Measurements from ENCODE around the gene MPHOSPH8.
"Not testable (repeated sequence)": the region's sequence is repeated elsewhere in the genome, so short reads cannot be mapped to it uniquely, and the experiment has no call there.

MPHOSPH8 gene

DNA sequence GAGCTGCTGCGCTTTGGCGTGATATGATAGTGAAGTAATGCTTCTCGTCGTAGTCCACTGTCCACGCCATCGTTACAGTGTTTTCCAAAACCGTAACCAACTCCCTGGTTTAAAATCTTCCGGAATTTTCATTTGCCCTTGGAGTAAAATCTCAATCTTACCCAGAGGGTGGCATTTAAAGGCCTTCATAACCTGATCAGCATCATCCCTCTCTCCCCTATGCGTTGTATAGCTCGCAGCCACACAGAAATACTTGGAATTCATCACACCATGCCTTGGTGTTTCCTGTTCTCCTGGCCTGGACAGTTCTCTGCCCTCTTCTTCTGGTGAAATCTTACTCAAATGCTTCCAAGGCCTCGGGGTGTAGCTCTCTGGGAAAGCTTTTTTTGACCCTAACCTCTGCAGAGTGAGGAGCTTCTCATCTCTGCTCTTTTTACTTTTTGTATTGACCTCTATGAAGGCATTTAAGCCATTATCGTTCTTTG, 839 bp downstream of the MPHOSPH8 start:
- DNase-seq (ENCODE audit: low read depth in 2 of 2) = no peak

DNA sequence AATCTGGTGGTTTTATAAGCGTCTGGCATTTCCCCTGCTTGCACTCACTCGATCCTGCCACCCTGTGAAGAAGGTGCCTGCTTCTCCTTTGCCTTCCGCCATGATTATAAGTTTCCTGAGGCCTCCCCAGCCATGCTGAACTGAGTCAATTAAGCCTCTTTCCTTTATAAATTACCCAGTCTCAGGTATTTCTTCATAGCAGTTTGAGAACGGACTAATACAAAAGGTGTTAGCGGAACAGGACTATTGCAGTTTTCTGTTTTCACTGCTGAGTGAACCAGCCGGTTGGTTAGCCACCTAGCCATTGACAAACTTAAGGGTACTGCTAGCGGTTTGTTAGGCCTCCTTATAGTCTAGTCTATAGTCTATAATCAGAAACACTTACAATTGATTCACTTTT, 2.5 kb downstream of the MPHOSPH8 start:
- DNase-seq (ENCODE audit: low read depth in 2 of 2) = not testable (repeated sequence)

DNA sequence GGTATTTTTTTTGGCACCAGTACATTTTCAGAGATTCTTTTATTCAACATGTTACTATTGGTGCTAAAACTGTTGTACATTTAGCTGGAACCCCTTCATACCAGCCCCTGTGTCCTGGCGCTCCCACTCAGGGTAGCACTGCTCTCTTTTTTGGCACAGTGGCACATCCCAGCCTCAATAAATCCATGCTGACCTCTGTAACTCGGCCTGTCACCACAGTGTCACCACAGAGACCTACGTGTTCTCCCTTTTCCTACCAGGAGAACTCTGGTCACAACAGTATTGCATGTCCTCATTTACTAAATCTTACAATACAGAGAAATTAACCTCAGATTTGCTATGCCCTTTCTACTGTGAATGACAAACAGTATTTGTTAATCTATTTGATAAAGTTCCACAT, 10.2 kb downstream of the MPHOSPH8 start:
- DNase-seq (ENCODE audit: low read depth in 2 of 2) = no peak

DNA sequence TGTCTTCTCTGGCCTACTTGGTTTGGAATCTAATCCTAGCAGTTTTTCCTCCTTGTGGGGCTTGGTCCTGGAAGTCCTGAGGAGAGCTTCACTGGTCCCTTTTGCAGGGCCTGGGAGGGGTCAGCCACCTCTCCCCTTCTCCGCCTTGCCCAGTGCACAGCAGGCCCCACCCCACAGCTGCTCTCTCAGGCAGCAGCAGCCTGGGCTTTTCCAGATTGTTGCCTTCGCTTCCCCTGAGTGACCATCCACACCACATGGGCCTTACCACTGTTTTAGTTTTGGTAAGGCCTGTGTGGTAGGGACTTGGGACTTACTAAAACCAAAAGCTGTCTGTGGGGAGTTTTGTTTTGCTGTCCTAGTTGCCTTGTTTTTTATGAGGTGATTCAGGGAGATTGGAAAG, 11.5 kb downstream of the MPHOSPH8 start:
- DNase-seq (ENCODE audit: low read depth in 2 of 2) = no peak

GRCh38 chr13:19646063-19646462, 12.6 kb downstream of the MPHOSPH8 start:
- no peak for DNase-seq (ENCODE audit: low read depth in 2 of 2)

DNA sequence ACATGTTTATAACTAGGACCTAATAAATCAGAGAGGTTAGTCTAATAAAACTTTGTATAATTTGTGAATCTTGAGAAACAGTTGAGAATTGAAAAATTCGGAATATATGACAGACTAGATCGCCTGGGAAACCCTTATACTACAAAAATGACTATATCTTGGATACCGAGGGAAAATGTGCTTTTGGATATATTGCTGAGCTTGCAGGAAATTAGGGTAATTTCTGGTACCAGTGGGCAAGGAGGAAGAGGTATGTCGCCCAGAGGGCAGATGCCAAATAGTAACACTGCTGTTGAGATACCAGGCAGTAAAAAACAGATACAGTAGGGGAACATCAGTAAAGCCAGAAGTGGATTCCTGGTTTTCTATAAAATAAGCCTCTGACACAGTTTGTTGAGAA, 17.3 kb downstream of the MPHOSPH8 start:
- DNase-seq (ENCODE audit: low read depth in 2 of 2) = no peak

DNA sequence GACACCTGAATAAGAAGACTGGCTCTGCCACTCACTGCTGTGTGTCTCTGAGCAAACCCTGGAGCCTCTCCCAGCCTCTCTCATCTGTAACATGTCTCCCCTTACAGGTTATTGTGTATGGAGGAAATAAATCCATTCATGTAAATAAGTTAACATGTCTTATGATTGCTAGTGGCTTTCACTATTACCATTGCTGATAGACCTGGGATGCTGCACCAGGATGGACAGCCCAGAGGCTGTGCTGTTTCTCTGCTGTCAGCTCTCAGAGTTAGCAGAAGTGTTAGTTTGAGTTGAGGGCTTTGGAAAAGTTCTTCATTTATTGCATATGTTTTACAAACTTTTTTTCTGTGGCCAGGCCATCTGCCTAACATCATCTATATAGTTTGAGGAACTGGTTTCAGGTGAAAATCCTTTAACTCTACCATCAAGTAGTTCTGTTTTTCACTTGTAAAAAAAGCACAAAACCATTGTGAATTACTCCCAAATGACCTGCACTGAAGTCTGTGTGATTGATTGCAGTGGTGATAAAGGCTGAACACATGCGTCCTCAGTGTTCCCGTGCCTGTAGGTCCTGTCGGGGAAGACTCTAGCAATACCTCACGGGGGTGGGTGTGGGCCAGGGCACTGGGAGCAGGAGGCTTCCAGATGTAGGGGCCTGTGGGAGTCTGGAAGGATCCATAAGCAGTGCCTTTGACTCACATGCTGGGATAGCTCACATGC, 24.6 kb downstream of the MPHOSPH8 start:
- DNase-seq (ENCODE audit: low read depth in 2 of 2) = no peak

- no peak for DNase-seq (ENCODE audit: low read depth in 2 of 2)
Measured at GRCh38 chr13:19658831-19659230, 25.4 kb downstream of the MPHOSPH8 start.

DNA sequence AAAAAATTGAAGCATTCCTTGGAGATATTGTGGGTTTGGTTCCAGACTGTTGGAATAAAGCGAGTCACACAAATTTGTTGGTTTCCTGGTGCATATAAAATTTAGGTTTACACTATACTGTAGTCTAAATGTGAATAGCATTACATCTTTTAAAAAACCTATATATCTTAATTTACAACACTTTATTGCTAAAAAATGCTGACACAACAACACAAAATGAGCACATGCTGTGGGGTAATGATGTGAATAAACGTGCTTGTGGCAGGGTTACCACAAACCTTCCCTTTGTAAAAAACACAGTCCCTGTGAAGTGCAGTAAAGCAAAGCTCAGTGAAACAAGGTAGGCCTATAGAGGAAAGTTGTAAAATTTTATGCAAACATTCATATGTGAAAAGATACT, 27.7 kb downstream of the MPHOSPH8 start:
- DNase-seq (ENCODE audit: low read depth in 2 of 2) = no peak

DNA sequence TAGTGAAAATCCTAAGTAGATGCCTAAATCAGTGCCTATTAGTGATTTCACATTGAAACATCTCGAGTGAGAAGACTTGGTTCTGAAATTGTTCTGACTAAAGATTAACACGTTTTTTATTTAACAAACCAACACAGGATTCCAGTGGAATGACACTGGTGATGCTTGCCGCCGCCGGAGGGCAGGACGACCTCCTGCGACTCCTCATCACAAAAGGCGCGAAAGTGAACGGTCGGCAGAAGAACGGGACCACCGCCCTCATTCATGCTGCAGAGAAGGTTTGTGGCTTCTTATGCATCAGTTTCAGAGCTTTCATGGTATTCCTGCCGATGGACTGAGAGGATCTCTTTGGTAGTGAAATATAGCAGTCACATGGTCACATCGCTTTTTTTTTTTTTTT, 28.1 kb downstream of the MPHOSPH8 start:
- no peak for DNase-seq (ENCODE audit: low read depth in 2 of 2)

DNA sequence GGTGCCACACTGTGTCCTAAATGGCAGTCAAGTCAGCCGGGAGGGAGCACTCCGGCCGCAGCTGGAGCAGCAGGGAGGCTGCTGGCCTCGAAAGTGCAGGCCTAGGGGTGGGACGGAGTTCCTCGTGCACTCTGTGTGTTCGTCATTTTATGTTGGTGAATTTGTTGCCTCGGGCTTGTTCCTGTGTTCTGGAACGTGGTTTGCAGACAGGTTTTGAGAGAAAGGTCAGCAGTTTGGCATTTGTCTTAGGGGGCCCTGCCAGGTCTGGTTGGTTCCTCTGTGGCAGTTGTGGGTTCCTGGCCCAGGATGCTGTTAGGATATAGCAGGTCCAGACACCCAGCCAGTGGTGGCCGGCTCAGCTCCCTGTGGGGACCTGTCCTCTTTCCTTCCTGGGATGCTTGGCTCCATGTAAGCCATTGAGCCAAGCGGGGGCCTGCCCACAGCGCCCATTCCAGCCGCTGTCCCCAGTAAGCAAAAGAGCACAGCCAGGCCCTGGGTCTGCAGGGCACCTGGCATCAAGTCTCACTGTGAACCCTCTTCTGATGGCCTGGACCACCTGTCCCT, 30.0 kb downstream of the MPHOSPH8 start:
- no peak for DNase-seq (ENCODE audit: low read depth in 2 of 2)

GRCh38 chr13:19664481-19665230, 31.2 kb downstream of the MPHOSPH8 start:
- no peak for DNase-seq (ENCODE audit: low read depth in 2 of 2)

DNA sequence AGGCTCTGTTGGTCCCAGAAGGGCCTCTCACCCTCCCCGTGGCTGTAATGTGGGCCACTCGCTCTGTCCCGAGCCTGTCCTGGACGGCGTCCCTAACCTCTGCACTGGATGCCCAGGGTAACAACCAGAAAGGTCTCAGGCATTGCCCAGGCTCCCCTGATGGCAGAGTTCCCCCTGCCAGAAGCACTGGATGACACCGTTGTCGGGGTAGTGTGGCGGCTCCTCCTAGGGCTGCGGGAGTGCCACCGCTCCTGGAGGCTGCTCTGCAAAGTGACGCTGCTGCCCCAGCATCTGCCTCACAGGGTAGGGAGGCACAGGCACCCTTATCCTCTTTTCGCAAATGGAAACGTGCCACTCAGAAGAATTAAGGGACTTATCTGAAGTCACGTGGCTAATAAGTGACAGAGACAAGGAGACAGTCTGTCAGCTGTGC, 32.0 kb downstream of the MPHOSPH8 start:
- no peak for DNase-seq (ENCODE audit: low read depth in 2 of 2)

- no peak for DNase-seq (ENCODE audit: low read depth in 2 of 2)
Measured at GRCh38 chr13:19668778-19669177, 35.3 kb downstream of the MPHOSPH8 start.

DNA sequence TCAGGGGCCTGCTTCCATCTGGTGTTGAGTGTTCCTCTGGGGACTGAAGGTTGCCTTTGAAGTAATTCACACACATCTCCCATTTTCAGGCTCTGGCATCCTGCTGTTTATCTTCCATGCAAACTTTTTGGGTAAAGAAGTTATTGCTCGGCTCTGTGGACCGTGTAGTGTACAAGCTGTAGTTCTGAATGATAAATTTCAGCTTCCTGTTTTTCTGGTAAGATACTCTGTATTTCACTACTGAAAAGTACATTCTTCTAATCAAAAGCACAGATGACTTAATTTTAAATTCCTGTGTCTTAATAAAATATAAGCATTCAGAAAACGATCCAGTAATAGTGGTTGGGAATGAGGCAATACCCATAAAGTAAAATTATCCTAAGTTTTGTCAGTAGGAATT, 36.7 kb downstream of the MPHOSPH8 start:
- no peak for DNase-seq (ENCODE audit: low read depth in 2 of 2)

DNA sequence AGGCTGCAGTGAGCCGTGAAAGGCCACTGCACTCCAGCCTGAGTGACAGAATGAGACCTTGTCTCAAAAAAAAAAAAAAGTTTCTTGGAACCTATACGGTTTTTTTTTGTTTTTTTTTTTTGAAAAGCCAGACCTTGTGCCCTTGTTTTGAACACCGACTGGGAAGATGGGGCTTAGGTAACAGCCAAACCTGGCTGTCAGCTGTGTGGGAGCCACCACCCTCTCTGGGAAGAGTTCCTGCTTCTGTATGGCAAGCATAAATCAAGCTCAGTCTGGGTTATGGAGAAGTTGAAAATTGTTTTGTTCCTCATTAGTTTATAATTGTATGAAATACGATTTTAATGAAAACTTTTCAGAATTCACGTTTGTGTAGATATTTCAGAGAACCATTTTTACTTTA, 39.5 kb downstream of the MPHOSPH8 start:
- no peak for DNase-seq (ENCODE audit: low read depth in 2 of 2)

GRCh38 chr13:19673473-19674430, 40.3 kb downstream of the MPHOSPH8 start:
- no peak for DNase-seq (ENCODE audit: low read depth in 2 of 2)

DNA sequence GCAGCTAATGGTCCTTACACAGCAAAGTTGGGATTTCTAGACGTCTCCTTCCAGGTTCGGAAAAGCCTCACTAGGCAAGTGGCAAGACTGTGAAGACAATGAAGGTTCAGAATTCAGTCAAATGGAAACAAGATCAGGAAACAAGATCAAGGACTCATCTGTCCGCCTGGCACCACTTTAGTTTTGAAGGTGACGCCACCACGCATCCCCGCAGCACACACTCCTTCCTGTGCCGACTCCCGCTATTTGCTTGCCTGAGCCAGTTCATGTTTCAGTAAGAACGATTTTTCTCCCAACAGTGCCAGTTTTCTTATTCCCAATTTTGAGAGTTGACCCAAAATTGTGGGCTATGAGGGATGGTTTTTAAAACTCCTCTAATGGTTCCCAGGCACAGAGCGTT, 41.4 kb downstream of the MPHOSPH8 start:
- no peak for DNase-seq (ENCODE audit: low read depth in 2 of 2)

- no peak for DNase-seq (ENCODE audit: low read depth in 2 of 2)
Measured at GRCh38 chr13:19676168-19676567, 42.7 kb downstream of the MPHOSPH8 start.

DNA sequence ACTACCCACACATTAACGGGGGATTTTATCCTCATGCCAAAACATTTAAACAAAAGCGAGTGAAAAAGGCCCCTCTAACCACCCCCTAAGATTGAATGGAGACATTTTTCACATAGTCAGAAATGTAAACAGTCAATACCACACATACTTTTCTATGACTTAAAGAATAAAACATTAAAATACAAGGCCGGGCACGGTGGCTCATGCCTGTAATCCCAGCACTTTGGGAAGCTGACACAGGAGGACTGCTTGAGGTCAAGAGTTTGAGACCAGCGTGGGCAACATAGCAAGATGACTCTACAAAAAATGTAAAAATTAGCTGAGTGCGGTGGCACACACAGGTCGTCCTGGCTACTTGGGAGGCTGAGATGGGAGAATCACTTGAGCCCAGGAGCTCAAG, 47.3 kb downstream of the MPHOSPH8 start:
- no peak for DNase-seq (ENCODE audit: low read depth in 2 of 2)

DNA sequence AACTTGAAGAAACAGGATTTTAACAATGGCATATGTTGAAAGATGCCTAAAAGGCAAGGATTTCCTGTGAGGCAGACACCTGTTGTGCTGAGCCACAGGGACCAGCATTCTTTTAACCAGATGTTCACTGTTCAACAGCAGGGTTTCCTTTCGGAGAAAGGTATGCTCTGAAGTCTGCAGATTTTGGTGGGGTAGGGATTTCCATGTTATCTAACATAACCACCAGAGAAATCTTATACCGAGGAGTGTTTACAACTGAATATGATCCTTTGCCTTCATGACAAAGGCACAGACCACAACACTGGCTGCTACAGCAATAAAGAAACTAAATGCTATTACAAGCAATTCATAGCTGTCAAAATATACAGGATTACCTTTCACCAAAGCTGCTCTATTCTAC, 48.1 kb downstream of the MPHOSPH8 start:
- DNase-seq (ENCODE audit: low read depth in 2 of 2) = no peak

- no peak for DNase-seq (ENCODE audit: low read depth in 2 of 2)
Measured at GRCh38 chr13:19685034-19685433, 51.6 kb downstream of the MPHOSPH8 start.
